Medulla oblongata (tissue), 1 donor: ENCODE data around the gene KRTAP5-6.
A peak's percentile ranks its signal among the peaks of the same experiment; 100 is the strongest.

Source experiments
- DNase-seq: peaks from one replicate; pipeline ENCODE4 v3.0.0-alpha.2; 2015; ENCODE audit errors: extremely low spot score

Gene KRTAP5-6

GRCh38 chr11:1696608-1697570, at the start of gene KRTAP5-6:
TSS of gene KRTAP5-6 (plus strand) at chr11:1697195. CDS start at chr11:1697246, 51 bp downstream.
- no peak for DNase-seq

- no peak for DNase-seq
These were observed 48.9 kb upstream of the KRTAP5-6 start for GRCh38 chr11:1647901-1648652.

- DNase-seq, result no peak
These were observed 48.2 kb upstream of the KRTAP5-6 start for GRCh38 chr11:1648653-1649420.

- DNase-seq, result no peak
These were observed 46.7 kb upstream of the KRTAP5-6 start for GRCh38 chr11:1650034-1650917.

- DNase-seq, result no peak
These were observed 46.1 kb upstream of the KRTAP5-6 start for GRCh38 chr11:1650918-1651262.

- no peak for DNase-seq
These were observed 45.5 kb upstream of the KRTAP5-6 start for GRCh38 chr11:1651411-1651980.

- no peak for DNase-seq
These were observed 45.0 kb upstream of the KRTAP5-6 start for GRCh38 chr11:1652026-1652425.

- DNase-seq, result no peak
These were observed 44.6 kb upstream of the KRTAP5-6 start for GRCh38 chr11:1652442-1652770.

- peak; percentile 75 for DNase-seq
These were observed 44.0 kb upstream of the KRTAP5-6 start for GRCh38 chr11:1652771-1653540.

GRCh38 chr11:1653541-1654387, 43.2 kb upstream of the KRTAP5-6 start:
- DNase-seq, result no peak

- DNase-seq, result no peak
These were observed 42.4 kb upstream of the KRTAP5-6 start for GRCh38 chr11:1654388-1655167.

GRCh38 chr11:1655168-1656060, 41.6 kb upstream of the KRTAP5-6 start:
- DNase-seq, result no peak

- DNase-seq, result no peak
These were observed 40.9 kb upstream of the KRTAP5-6 start for GRCh38 chr11:1656061-1656441.

- no peak for DNase-seq
These were observed 40.3 kb upstream of the KRTAP5-6 start for GRCh38 chr11:1656670-1657069.

GRCh38 chr11:1659506-1659905, 37.5 kb upstream of the KRTAP5-6 start:
- DNase-seq, result no peak

GRCh38 chr11:1660111-1660867, 36.7 kb upstream of the KRTAP5-6 start:
- DNase-seq, result no peak
